ENCODE measurements around the gene SRPK2.
A peak's percentile ranks its signal among the peaks of the same experiment; 100 is the strongest.

SRPK2 gene

DNA sequence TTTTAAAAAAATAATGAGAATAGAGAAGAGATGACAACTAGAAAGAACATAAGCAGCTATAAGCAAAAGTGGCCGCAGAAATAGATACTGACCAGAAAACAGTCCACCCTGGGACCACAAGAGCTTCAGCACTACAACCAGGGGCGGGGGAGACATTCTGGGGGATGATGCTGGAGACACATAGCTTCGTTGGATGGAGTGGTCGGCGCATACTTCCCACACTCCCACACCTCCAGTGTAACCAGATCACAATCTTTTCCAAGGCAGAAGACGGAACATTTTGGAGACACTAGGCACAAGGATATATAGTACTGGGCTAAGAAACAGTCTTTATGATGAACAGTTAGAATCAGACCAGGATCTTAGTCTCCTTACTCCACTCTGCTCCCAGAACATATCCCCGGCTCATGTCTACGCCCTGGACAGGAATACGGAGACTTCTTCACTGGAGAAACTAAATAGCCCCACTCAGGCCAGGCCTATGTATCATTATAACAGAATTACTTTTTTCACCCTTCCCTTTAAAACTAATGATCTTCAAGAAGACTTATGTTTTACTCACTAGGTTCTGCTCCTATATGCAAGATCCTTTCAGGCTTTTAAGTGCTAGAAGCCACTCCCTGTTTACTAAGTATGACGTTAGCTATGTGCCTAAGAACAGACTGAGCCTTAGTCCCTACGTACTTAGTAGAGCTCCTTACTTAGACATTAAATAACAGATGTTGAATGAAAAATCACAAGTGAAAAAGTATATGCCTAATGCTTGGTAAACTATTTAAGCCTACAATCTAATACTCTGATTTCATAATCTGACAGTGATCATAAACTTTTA is 169.6 kb downstream of the SRPK2 start:
- TF ChIP-seq PAX5 (IDR thresholded peaks at IDR 0.05; ENCODE audit: insufficient read depth, low read length, severe bottlenecking) (no peak), POLR2AphosphoS5 (IDR thresholded peaks at IDR 0.05; ENCODE audit: low read depth, low read length) (no peak), POLR2A (IDR thresholded peaks at IDR 0.05; ENCODE audit: low read depth, low read length) (no peak), SPI1 (IDR thresholded peaks at IDR 0.05; ENCODE audit: low read depth, low read length) (no peak), POU2F2 (IDR thresholded peaks at IDR 0.05; ENCODE audit: low read depth, low read length) (no peak), TAF1 (IDR thresholded peaks at IDR 0.05; ENCODE audit: low read depth, low read length) (no peak)
- FAIRE-seq (no peak), DNase-seq (ENCODE audit: insufficient read length, low spot score) (no peak)

DNA sequence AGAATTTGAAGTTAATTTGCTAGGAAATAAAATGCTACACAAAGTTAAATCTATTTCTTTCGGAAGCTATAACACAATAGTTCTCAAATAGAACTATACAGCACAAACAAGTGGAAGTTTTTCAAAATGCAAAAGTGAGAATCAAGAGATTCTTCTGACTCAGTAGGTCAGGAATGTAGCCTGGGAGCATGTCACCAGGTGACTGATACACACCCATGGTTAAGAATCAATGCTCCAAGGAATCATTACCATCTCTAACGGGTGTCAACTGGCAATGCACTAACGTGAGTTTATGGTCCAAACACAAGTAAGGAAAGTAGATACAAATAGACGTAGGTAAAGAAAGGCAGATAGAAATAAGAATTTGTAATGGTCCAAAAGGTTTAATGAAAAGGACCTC is 170.5 kb downstream of the SRPK2 start:
- DNase-seq (ENCODE audit: insufficient read length, low spot score) (no peak), FAIRE-seq (no peak)
- TF ChIP-seq POLR2AphosphoS5 (IDR thresholded peaks at IDR 0.05; ENCODE audit: low read depth, low read length): no peak
- TF ChIP-seq SPI1 (IDR thresholded peaks at IDR 0.05; ENCODE audit: low read depth, low read length): no peak
- no peak for TF ChIP-seq TAF1 (IDR thresholded peaks at IDR 0.05; ENCODE audit: low read depth, low read length)
- TF ChIP-seq POLR2A (IDR thresholded peaks at IDR 0.05; ENCODE audit: low read depth, low read length): no peak
- no peak for TF ChIP-seq PAX5 (IDR thresholded peaks at IDR 0.05; ENCODE audit: insufficient read depth, low read length, severe bottlenecking)
- no peak for TF ChIP-seq POU2F2 (IDR thresholded peaks at IDR 0.05; ENCODE audit: low read depth, low read length)

DNA sequence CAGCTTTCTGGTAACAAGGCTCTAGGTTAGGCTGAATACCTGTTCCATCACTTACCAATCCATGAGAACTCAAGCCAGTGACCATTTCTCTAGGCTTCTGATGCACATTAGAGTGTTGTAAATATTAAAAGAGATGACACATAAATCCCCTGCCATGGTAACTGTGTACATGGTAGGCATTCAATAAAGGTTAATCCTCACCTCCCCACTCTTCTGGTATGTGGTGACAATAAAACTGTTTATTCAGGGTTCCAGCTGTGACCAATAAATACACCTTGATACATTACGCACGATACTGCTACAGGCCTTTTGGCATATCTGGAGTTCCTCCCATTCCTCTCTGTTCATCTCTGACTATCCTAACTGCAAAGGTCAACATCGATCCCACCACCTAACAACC is 171.9 kb downstream of the SRPK2 start:
- TF ChIP-seq POLR2AphosphoS5 (IDR thresholded peaks at IDR 0.05; ENCODE audit: low read depth, low read length) (no peak), POU2F2 (IDR thresholded peaks at IDR 0.05; ENCODE audit: low read depth, low read length) (no peak), POLR2A (IDR thresholded peaks at IDR 0.05; ENCODE audit: low read depth, low read length) (no peak), PAX5 (IDR thresholded peaks at IDR 0.05; ENCODE audit: insufficient read depth, low read length, severe bottlenecking) (no peak), SPI1 (IDR thresholded peaks at IDR 0.05; ENCODE audit: low read depth, low read length) (no peak), TAF1 (IDR thresholded peaks at IDR 0.05; ENCODE audit: low read depth, low read length) (no peak)
- FAIRE-seq (no peak), DNase-seq (ENCODE audit: insufficient read length, low spot score) (no peak)

DNA sequence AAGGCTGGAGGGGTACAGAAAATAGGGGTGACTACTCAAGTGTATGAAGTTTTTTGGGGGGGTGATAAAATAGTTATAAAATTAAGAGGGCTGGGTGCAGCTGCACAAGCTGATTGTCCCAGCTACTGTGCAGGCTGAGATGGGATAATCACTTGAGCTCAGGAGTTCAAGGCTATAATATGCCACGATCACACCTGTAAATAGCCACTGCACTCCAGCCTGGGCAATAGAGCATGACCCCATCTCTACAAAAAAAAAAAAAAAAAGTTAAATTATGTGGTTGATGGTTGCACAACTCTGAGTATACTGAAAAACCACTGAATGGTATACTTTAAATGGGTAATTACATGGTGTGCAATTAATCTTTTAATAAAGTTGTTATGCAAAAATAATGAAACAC is 172.9 kb downstream of the SRPK2 start:
- FAIRE-seq (no peak), DNase-seq (ENCODE audit: insufficient read length, low spot score) (no peak)
- TF ChIP-seq PAX5 (IDR thresholded peaks at IDR 0.05; ENCODE audit: insufficient read depth, low read length, severe bottlenecking) (peak; percentile 42), POLR2A (IDR thresholded peaks at IDR 0.05; ENCODE audit: low read depth, low read length) (no peak), POU2F2 (IDR thresholded peaks at IDR 0.05; ENCODE audit: low read depth, low read length) (no peak)

GRCh38 chr7:105215182-105215581 is 173.5 kb downstream of the SRPK2 start:
- no peak for FAIRE-seq
- DNase-seq (ENCODE audit: insufficient read length, low spot score): no peak
- no peak for TF ChIP-seq TAF1 (IDR thresholded peaks at IDR 0.05; ENCODE audit: low read depth, low read length)
- TF ChIP-seq PAX5 (IDR thresholded peaks at IDR 0.05; ENCODE audit: insufficient read depth, low read length, severe bottlenecking): no peak
- TF ChIP-seq POLR2AphosphoS5 (IDR thresholded peaks at IDR 0.05; ENCODE audit: low read depth, low read length): no peak
- no peak for TF ChIP-seq POU2F2 (IDR thresholded peaks at IDR 0.05; ENCODE audit: low read depth, low read length)
- TF ChIP-seq POLR2A (IDR thresholded peaks at IDR 0.05; ENCODE audit: low read depth, low read length): no peak
- no peak for TF ChIP-seq SPI1 (IDR thresholded peaks at IDR 0.05; ENCODE audit: low read depth, low read length)

GRCh38 chr7:105213611-105214010 is 175.1 kb downstream of the SRPK2 start:
- 0 out of 2 replicates have a peak, but pooled peaks have one; percentile 19 for TF ChIP-seq SPI1 (IDR thresholded peaks at IDR 0.05; ENCODE audit: low read depth, low read length)
- no peak for TF ChIP-seq TAF1 (IDR thresholded peaks at IDR 0.05; ENCODE audit: low read depth, low read length)
- no peak for TF ChIP-seq PAX5 (IDR thresholded peaks at IDR 0.05; ENCODE audit: insufficient read depth, low read length, severe bottlenecking)
- no peak for TF ChIP-seq POLR2AphosphoS5 (IDR thresholded peaks at IDR 0.05; ENCODE audit: low read depth, low read length)
- TF ChIP-seq POLR2A (IDR thresholded peaks at IDR 0.05; ENCODE audit: low read depth, low read length): no peak
- DNase-seq (ENCODE audit: insufficient read length, low spot score) (no peak), FAIRE-seq (no peak)

GRCh38 chr7:105212212-105212611 is 176.5 kb downstream of the SRPK2 start:
- DNase-seq (ENCODE audit: insufficient read length, low spot score) (no peak), FAIRE-seq (no peak)
- TF ChIP-seq TAF1 (IDR thresholded peaks at IDR 0.05; ENCODE audit: low read depth, low read length) (no peak), POLR2A (IDR thresholded peaks at IDR 0.05; ENCODE audit: low read depth, low read length) (no peak), POLR2AphosphoS5 (IDR thresholded peaks at IDR 0.05; ENCODE audit: low read depth, low read length) (no peak), PAX5 (IDR thresholded peaks at IDR 0.05; ENCODE audit: insufficient read depth, low read length, severe bottlenecking) (no peak), POU2F2 (IDR thresholded peaks at IDR 0.05; ENCODE audit: low read depth, low read length) (no peak), SPI1 (IDR thresholded peaks at IDR 0.05; ENCODE audit: low read depth, low read length) (no peak)

- DNase-seq (ENCODE audit: insufficient read length, low spot score) (peak; percentile 13), FAIRE-seq (peak; percentile 89)
- TF ChIP-seq POU2F2 (IDR thresholded peaks at IDR 0.05; ENCODE audit: low read depth, low read length) (no peak), SPI1 (IDR thresholded peaks at IDR 0.05; ENCODE audit: low read depth, low read length) (peak; percentile 52)
Observed at GRCh38 chr7:105210721-105211205, 178.0 kb downstream of the SRPK2 start.

GRCh38 chr7:105209870-105210269 is 178.9 kb downstream of the SRPK2 start:
- FAIRE-seq (no peak), DNase-seq (ENCODE audit: insufficient read length, low spot score) (no peak)
- TF ChIP-seq POU2F2 (IDR thresholded peaks at IDR 0.05; ENCODE audit: low read depth, low read length) (no peak), POLR2AphosphoS5 (IDR thresholded peaks at IDR 0.05; ENCODE audit: low read depth, low read length) (no peak), TAF1 (IDR thresholded peaks at IDR 0.05; ENCODE audit: low read depth, low read length) (no peak), SPI1 (IDR thresholded peaks at IDR 0.05; ENCODE audit: low read depth, low read length) (no peak), PAX5 (IDR thresholded peaks at IDR 0.05; ENCODE audit: insufficient read depth, low read length, severe bottlenecking) (no peak), POLR2A (IDR thresholded peaks at IDR 0.05; ENCODE audit: low read depth, low read length) (no peak)

DNA sequence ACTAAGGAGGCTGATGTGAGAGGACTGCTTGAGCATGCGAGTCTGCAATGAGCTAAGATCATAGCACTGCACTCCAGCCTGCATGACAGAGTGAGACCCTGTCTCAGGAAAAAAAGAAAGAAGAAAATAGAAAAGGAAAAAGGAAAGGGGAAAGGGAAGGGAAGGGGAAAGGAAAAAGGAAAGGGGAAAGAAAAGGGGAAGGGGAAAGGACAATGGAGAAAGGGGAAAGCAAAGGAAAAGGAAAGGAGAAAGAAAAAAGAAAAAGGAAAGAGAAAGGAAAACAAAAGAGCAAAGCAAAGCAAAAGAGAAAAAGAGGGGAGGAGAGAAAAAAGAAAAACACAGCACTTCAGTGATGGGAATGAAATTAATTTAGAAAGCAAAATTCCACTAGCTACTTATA is 179.3 kb downstream of the SRPK2 start:
- no peak for TF ChIP-seq POLR2AphosphoS5 (IDR thresholded peaks at IDR 0.05; ENCODE audit: low read depth, low read length)
- FAIRE-seq (no peak), DNase-seq (ENCODE audit: insufficient read length, low spot score) (no peak)
